T-helper 1 cell treated with Interleukin-12 subunit alpha and Interleukin-12 subunit beta and Interleukin-4 antibody, amounts not matched to agents 30 μg/mL and 1 μg/mL, for 36 hours (primary cell): ENCODE results near the gene CPLX3.
A peak's percentile ranks its signal among the peaks of the same experiment; 100 is the strongest.

ENCODE experiments used
- H3K27ac Mint-ChIP-seq: one replicate; pipeline ENCODE4 v1.8.0; 2021; ENCODE audit warnings: mild to moderate bottlenecking, mixed read lengths
- H3K27me3 Mint-ChIP-seq: one replicate; pipeline ENCODE4 v1.8.0; 2021; ENCODE audit warnings: low read depth, mixed read lengths
- H3K36me3 Mint-ChIP-seq: one replicate; pipeline ENCODE4 v1.8.0; 2021; ENCODE audit warnings: low read depth, mixed read lengths
- H3K4me1 Mint-ChIP-seq: one replicate; pipeline ENCODE4 v1.8.0; 2021; ENCODE audit warnings: low read depth, mixed read lengths
- H3K4me3 Mint-ChIP-seq: one replicate; pipeline ENCODE4 v1.8.0; 2021; ENCODE audit warnings: mild to moderate bottlenecking, moderate library complexity, mixed read lengths
- H3K9me3 Mint-ChIP-seq: one replicate; pipeline ENCODE4 v1.8.0; 2021; ENCODE audit warnings: mixed read lengths

Gene CPLX3

DNA sequence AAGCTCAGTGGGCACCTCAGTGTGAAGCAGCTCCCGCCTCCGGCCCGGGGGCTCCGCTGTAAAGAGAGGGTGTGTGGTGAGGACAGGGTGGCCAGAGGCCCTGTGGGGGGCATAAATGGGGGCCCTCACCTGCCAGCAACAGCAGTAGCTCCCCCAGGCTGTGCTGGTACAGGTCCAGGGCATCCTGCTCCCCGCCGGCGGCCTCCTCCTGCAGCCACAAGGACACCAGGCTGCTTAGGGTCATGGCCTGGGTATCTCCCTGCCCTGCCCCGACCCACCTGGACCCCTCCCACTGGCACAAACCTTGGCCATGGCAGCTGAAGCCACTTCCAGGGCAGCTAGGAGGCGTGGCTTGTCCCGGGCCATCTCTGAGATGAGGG lies 11.7 kb downstream of the CPLX3 start:
- Mint-ChIP-seq H3K27me3 (no peaks in the 10 kb centered on the region), H3K4me3 (no peak overlapping the region), H3K9me3 (no peaks in the 10 kb centered on the region), H3K27ac (no peak overlapping the region), H3K4me1 (peaks cover 20% of the 10 kb centered on the region), H3K36me3 (peaks cover 14% of the 10 kb centered on the region)

DNA sequence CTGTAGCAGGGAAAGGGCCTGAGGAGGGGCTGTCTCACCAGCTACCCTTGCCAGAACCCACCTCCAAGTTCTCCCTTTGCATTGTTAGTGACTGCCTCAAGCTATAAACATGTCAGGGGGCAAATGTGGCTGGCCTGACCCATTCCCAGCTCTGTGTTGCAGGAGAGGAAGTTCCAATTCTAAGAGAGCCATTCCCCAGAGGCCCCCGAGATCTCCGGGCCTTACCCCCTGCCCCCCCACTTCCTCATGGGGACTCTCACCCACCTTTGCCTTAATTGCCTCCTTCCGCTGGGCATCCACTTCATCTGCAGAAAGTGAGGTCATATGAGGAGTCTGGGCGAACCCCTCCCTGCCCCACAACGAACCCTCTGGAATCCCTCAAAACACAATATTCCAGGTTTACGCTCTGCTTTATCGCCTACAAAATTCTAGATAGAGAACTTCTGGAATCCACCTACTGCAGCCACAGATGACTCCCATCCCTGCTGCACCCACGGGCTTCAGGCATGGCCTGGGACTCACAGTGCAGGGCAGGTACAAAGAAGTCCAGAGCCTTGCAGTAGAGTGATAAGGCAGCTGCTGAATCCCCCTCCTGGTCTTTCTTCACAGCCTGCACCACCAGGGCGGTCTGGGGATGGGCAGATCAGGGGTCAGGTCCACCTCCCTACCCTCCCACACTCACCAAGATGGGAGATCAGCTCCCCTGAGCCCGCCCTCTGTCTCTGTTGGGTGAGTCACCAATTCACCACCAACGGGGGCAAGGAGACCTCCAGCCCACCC lies 12.5 kb downstream of the CPLX3 start:
- peaks cover 22% of the 10 kb centered on the region for H3K4me1 Mint-ChIP-seq
- no peaks in the 10 kb centered on the region for H3K9me3 Mint-ChIP-seq
- no peak overlapping the region for H3K4me3 Mint-ChIP-seq
- no peaks in the 10 kb centered on the region for H3K27me3 Mint-ChIP-seq
- H3K36me3 Mint-ChIP-seq: peaks cover 14% of the 10 kb centered on the region
- H3K27ac Mint-ChIP-seq: no peak overlapping the region

DNA sequence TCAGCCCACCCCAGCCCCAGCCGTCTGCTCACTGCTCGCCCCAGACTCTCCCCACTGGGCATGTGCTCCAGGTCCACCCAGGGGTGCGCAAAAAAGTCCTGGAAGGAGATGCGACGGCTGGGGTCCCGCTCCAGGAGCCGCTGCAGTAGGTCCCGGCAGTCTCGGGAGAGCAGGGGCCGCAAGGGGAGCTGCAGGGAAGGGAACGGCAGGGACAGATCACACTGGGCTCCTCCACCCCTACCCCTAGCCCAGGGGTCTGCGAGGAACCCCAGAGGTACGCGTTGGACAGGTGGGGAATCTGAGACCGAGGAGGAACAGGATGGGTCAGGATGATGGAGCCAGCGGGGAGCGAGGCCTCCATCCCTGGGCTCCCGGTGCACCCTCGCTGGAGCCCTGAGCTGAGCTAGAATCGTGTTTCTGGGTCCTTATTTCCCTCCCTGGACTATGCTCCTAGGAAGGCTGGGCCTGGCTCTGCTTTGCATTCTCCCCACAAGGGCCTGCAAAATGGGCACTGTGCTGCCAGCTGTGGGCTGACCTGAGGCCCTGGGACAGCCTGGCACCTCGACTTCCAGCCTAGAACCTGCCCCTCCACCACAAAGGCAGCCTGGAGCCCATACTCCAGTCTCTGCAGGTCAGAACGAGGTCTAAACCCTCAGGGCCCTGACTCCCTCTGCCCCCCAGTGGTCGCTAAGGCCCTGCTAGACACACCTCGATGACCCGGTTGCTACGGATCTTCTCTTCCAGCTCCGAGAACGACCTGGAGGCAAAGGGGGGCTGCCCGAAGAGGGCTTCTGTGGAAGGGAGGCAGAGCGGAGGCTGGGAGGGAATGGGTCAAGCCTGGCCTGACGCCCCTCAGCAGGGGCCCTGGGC lies 13.3 kb downstream of the CPLX3 start:
- Mint-ChIP-seq H3K4me1 (peaks cover 28% of the 10 kb centered on the region), H3K27me3 (no peaks in the 10 kb centered on the region), H3K4me3 (no peak overlapping the region), H3K9me3 (no peaks in the 10 kb centered on the region), H3K36me3 (peaks cover 17% of the 10 kb centered on the region), H3K27ac (no peak overlapping the region)

DNA sequence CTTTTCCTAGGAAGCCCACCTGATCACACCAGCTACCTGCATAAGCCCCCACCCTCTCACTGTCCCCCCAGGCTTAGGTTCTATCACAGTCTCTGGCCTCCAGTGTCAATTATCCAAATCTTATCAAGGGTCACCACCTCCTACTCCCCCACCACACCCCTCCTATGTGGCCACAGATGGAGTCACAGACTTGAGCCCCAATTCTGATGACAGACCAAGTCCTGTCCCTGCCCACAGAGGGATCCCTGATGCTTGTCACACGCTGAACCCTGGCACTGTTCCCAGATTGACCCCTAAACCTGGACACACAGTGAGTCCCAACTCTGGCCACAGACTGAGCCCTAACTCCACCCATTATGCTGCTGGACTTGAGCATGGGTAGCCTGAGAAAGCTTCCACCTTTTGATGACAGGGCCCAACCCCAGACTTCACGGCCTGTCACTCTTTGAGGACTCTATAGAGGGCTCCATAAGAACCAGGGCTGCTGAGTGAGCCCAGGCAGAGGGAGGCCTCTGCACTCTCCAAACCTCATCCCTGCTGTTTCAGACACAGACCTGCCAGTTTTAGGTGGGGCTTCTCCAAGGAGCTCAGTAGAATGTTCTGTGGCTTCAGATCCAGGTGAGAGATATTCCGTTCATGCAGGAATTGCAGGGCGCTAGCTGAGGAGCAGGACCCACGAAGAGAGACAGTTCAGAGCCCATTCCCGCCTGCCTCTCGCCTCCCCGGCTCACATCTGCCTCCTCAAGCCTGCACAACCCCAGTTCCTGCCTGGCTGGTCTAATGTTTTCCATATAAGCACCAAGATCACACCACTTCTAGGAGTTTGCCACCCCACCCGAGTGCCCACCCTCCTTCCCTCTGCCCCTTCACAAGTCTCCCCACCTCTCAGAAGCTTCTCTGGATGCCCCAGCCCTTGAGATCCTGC lies 14.7 kb downstream of the CPLX3 start:
- H3K4me1 Mint-ChIP-seq: peaks cover 37% of the 10 kb centered on the region
- no peaks in the 10 kb centered on the region for H3K9me3 Mint-ChIP-seq
- H3K27me3 Mint-ChIP-seq: no peaks in the 10 kb centered on the region
- peak overlapping the region; percentile 89 for H3K4me3 Mint-ChIP-seq
- H3K27ac Mint-ChIP-seq: peak overlapping the region; percentile 55
- peaks cover 24% of the 10 kb centered on the region for H3K36me3 Mint-ChIP-seq

DNA sequence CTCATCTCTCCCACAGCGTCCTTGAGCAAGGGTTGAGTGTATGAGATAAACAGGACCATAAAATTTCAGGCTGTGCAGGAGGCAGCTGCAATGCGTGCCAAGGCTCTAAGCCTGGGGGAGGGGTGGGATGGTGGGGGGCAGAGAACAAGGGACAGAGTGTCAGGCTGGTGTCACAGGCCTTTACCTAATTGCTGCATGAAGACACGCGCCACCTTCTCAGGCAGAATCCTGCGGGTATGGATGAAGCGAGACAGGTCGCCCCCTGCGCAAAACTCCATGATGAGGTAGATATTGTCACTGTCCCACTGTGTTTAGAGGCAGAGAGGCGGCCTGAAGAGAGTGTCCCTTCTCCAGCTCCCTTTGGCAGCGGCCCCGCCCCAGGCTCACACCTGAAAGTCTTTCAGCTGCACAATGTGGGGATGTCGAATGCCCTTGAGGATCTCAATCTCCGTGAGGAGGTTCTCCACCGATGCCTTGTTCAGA lies 15.5 kb downstream of the CPLX3 start:
- H3K36me3 Mint-ChIP-seq: peaks cover 26% of the 10 kb centered on the region
- peaks cover 39% of the 10 kb centered on the region for H3K4me1 Mint-ChIP-seq
- peak overlapping the region; percentile 89 for H3K4me3 Mint-ChIP-seq
- H3K27me3 Mint-ChIP-seq: no peaks in the 10 kb centered on the region
- peak overlapping the region; percentile 55 for H3K27ac Mint-ChIP-seq
- H3K9me3 Mint-ChIP-seq: no peaks in the 10 kb centered on the region

DNA sequence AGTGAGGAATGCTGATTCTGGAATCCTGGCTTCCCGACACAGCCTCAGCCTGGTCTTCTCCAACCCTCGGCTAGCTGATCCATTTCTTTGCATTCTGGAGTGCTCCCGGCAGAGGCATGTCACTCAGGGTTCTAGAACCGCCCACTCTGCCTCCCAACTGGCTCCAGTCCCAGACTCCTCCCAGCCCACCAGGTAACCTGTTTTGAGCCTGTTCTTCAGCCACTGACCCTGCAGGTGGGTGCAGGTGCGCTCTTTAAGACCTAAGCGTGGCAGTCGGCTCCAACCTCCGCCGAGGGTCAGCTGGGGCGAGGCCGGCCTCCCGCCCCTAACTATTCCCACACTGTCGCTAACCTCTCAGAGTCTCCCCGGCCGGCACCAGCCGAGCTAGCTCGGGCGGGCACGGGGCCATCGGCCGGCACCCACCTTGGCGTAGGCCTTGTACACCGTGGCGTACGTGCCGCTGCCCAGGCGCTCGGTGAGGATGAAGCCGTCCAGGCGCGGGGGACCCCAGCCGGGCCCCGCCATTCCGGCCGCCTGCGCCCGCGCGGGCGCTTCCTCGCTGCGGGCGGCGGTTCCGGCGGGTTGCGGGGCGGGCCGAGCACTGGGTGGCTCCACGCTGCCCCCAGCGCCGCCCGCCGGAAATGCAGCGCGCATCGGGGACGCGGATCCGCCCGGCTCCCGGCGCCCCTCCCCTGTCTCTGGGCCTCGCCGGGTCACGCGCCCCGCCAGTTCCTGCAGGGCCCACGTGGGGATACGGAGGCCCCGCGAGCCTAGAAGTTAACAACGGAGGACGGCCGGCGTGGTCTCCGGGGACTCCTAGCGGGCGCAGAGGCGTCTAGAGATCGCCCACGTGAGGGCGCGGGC lies 16.4 kb downstream of the CPLX3 start, which contains the start of gene ULK3:
Gene ULK3, minus strand, starts transcription at position 576 of the 864 bp plus-strand sequence. Its CDS starts 51 bp downstream, at position 525.
- H3K27ac Mint-ChIP-seq: peak within 1 kb of the TSS; percentile 84
- H3K9me3 Mint-ChIP-seq: no peaks in the 10 kb centered on the region
- H3K4me3 Mint-ChIP-seq: peak within 1 kb of the TSS; percentile 89
- peaks cover 42% of the 10 kb centered on the region for H3K4me1 Mint-ChIP-seq
- H3K27me3 Mint-ChIP-seq: no peaks in the 10 kb centered on the region
- peaks cover 31% of the 10 kb centered on the region for H3K36me3 Mint-ChIP-seq

DNA sequence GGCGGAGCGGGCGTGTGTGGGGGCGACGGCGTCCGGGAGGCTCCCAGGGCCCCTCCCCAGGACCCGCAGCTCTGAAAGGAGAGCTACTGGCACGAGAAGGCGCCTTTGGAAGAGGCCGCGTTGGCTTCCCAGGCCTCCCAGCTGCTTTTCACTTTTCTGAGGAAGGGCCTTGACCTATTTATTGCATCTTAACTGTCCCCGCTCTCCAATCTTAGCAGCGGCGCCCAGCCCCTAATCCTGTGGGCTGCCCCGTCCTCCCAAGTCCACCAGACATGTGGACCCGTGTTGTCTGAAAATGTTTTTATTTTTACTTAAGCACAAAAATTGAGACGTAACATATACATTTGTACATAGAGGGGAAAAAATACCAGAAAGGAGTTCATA lies 17.0 kb downstream of the CPLX3 start:
- H3K27ac Mint-ChIP-seq: peak overlapping the region; percentile 84
- peaks cover 35% of the 10 kb centered on the region for H3K36me3 Mint-ChIP-seq
- peak overlapping the region; percentile 89 for H3K4me3 Mint-ChIP-seq
- peaks cover 42% of the 10 kb centered on the region for H3K4me1 Mint-ChIP-seq
- no peaks in the 10 kb centered on the region for H3K27me3 Mint-ChIP-seq
- H3K9me3 Mint-ChIP-seq: no peaks in the 10 kb centered on the region

DNA sequence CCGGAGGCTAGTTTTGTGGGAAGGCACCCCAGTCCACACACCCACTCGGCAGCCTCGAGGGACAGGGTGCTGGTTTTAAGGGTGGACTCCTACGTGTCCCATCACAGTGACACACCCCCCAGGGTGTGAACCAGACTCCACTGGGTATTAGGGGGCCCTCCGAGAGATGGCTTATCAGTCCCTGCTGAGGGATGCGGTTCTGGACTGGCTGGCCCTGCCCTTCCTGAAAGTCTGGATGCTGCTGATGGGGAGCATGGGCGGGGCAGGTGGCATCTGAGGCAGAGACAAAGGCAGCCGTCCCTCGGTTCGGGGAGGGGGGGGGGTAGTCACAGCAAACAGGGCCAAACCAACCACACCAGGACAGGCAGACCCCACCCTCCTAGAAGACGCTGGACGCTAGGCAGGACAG lies 17.5 kb downstream of the CPLX3 start:
- Mint-ChIP-seq H3K4me1 (peaks cover 42% of the 10 kb centered on the region), H3K4me3 (peak overlapping the region; percentile 89), H3K36me3 (peaks cover 37% of the 10 kb centered on the region)

DNA sequence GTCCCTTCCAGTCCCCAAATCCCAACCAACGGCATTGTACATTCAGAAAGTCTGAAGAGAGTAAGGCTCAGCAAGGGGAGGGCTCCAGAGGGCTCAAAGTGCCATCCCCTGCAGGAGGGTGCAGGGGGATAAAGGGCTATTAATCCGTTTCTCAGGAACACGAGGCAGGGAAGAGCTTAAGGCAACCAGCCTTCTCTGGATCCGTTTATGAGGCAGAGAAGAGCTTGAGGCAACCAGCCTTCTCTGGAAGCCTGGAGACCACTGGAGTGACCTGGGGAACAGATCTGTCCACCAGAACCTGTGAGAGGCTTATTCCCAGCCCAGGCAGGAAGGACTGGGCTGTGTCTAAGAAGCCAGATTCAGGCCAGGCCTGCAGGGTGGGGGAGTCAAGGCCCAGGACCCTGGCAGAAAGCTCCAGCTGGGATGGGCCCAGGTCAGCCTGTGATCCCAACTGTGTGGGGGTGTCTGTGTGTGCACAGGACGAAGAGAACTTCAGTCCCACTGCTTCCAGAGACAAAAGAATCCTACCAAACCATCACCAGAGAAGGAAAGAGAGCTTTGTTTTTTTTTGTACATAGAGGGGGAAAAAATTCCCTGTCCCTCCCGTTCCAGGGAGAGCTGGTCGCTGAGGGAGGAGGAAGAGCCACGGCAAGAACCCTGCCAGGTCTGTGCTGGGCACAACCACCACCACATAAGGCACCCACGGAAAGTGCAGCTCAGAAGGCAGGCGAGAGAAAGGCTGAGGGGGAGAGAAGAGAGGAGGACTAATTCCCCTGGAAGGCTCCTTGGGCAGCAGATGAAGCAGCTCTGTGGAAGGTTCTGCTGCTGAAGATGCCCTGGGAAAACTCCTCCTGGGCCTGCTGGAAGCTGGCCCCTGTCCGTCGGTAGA lies 18.1 kb downstream of the CPLX3 start:
- Mint-ChIP-seq H3K4me1 (peaks cover 42% of the 10 kb centered on the region), H3K36me3 (peaks cover 36% of the 10 kb centered on the region), H3K27me3 (no peaks in the 10 kb centered on the region), H3K27ac (peak overlapping the region; percentile 92), H3K9me3 (no peaks in the 10 kb centered on the region), H3K4me3 (peak overlapping the region; percentile 62)

More for the DNA sequence above, 17.5 kb downstream of the CPLX3 start:
- Mint-ChIP-seq H3K27ac (peak overlapping the region; percentile 84), H3K27me3 (no peaks in the 10 kb centered on the region), H3K9me3 (no peaks in the 10 kb centered on the region)

DNA sequence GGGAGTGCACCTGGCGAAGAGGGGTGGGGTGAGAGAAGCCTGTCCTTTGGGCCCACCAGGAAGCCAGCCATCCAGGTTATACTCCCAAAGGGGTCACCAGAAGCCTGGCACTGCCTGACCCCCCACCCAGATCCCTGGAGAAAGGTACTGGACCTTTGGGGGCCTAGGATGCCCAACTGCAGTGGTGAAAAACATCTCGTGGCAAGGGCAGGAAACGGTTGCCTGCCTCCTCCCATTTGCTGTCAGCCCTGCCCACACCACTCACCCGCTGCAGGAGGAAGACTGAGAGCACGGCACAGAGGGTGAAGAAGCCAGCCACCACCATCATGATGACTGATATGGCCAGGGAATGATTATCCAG lies 18.8 kb downstream of the CPLX3 start:
- Mint-ChIP-seq H3K27ac (peak overlapping the region; percentile 92), H3K4me3 (peak overlapping the region; percentile 62), H3K9me3 (no peaks in the 10 kb centered on the region), H3K36me3 (peaks cover 40% of the 10 kb centered on the region), H3K4me1 (peaks cover 42% of the 10 kb centered on the region), H3K27me3 (no peaks in the 10 kb centered on the region)

DNA sequence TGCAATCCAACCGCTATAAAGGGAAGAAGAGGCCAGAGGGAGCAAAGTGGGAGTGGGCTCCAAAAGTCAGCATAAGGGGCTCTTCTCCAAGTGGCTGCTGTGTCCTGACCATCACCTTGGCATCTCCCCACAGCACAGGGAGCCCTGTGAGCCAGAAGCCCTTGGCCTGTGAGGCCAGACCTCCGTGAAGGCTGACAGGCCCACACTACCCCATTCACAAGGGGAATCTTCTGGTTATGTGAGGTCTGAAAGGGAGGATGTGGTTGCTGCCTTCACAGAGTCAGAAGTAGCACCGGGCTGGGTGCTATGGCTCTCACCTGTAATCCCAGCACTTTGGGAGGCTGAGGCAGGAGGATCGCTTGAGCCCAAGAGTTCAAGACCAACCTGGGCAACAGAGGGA lies 19.2 kb downstream of the CPLX3 start:
- peaks cover 40% of the 10 kb centered on the region for H3K36me3 Mint-ChIP-seq

DNA sequence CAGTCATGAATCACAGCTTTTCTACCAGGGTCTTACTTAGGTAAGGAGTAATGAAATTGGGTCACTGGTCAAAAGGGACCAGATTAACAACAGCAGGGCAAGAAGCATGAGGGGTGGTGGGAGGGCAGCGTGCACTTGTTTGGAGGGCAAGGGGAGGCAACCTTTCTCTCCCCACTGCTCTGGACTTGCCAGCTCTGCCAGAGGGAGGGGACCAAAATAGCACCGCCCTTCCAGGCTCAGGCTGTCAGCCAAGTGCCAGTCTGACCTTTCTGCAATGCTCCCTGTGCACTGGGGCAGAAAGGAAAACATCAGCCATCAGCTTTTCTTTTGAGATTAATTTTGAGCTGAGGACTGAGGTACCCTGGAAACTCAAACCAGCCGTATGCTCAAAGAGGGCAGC lies 21.0 kb downstream of the CPLX3 start:
- H3K36me3 Mint-ChIP-seq: peaks cover 45% of the 10 kb centered on the region

More for the DNA sequence above, 19.2 kb downstream of the CPLX3 start:
- H3K4me1 Mint-ChIP-seq: peaks cover 42% of the 10 kb centered on the region
- H3K9me3 Mint-ChIP-seq: no peaks in the 10 kb centered on the region
- peak overlapping the region; percentile 62 for H3K4me3 Mint-ChIP-seq
- no peaks in the 10 kb centered on the region for H3K27me3 Mint-ChIP-seq
- peak overlapping the region; percentile 92 for H3K27ac Mint-ChIP-seq

More for the DNA sequence above, 21.0 kb downstream of the CPLX3 start:
- Mint-ChIP-seq H3K27ac (no peak overlapping the region), H3K27me3 (no peaks in the 10 kb centered on the region), H3K9me3 (no peaks in the 10 kb centered on the region), H3K4me1 (peaks cover 28% of the 10 kb centered on the region), H3K4me3 (no peak overlapping the region)
